Hematopoietic multipotent progenitor cell treated with erythropoietin and hydrocortisone succinate and interleukin-3 and kit ligand, for 8 days (in vitro differentiated cells): ENCODE measurements around the gene NMNAT2.
"Not testable (repeated sequence)": the region's sequence is repeated elsewhere in the genome, so short reads cannot be mapped to it uniquely, and the experiment has no call there.

Experiments used
- DNase-seq: peaks from one replicate; pipeline ENCODE4 v3.0.0-alpha.2; 2015

NMNAT2 gene

DNA sequence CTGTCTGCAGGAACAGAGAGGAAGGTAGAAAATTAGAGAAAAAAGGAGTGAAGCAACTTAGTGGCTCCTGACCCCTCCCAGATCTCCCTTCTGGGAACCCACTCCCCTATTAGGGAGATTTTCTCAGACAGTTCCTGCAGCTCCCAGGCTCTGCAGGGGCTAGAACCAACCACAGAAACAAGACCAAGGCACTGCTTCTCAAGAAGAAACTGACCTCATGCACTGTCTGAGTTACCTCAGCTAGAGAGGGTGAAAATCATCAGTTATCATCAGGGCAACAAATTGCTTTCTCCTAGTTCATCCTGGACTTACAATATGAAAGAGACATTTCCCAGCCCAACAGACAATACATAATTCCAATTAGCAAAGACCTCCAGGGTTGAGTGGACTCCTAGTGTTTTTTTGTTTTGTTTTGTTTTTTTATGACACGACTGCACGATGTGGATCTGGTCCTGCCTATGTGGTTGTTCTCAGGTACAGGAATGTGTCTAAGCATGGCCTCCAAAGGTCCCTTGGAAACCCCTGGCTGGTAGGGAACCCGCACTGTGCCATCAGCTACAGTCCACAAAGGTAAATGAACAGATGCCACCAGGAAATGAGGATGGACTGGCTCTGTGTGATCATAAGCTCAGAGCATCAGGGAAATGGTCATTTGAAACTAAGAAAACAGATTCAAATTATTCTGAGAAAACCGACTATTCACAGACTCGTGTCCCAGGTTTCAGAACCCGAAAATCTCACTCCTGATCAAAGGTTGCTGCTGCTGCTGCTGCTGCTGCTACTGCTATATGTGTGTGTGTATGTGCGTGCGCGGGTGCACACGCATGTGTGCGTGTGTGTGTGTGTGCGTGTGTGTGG, 166.8 kb downstream of the NMNAT2 start:
- DNase-seq = no peak

DNA sequence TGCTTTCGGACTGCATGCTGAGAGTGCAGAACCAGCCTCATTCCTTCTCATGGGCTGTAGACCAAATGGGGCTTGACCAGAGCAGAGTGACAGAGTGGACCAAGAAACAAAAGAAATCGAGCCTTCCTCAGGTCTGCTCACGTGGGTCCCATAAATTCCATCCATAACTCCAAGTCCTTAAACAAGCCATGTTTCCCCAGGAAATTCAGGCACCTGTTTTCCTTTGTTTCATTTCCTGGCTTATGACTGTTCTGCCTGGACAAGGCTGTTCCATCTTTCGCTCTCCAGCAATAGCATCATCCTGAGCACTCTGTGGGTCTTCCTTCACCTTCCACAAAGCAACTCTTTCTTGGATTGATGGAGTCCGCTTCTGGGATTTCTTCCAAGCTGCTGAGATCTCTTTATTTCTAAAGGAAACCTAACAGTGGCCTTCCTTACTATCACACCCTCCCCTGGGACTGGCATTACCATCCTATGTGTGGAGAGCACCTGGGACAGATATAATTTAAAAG, 168.2 kb downstream of the NMNAT2 start:
- DNase-seq = no peak

DNA sequence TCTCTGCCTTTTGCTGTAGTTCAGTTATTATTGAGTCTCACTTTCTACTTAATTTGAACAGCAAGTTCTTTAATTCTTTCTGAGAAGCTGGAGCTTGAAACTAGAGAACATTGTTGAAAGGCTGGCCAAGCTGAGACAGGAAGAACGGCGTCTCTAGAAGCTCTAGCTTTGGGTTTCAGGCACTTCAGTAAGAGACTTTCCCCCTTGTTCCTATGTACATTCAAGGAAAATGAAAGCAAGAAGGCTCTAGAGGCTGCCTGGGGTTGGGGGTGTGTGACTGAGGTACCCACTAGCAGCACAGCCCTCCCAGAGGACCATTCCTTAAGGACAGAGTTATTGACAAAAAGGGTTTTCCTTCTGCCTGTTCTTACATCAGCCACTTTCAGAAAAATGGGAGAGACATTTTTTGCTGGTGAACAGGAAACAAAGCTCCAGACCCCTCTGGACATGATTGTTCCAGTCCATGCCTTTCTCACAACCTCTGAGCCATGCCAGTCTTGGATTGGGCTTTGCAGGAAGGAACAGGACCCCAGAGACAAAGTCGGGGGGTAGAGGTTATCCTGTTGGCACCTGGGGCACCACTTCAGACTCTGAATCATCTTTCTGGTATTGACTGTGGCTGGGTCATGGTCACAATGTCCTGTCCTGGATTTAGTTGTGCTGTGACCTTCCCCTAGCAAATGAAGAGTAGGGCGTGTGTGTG, 169.0 kb downstream of the NMNAT2 start:
- DNase-seq = no peak

DNA sequence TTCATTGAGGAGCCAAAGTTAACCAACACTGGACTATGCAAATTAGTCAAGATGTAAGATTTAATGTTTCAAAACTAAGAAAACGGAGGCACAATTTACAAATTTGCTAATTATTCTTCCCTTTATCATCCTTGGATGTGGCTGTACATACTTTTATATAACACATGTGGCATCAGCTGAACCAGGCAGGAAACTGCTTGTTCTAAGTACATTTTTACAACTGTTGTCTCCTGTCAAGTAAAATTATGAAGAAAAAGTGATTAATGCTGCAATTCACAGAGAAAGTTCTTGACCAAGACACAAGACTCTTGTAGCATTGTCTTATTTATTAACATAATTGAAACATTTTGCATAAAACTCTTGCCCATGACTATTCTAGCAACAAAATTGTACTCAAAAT, 170.2 kb downstream of the NMNAT2 start:
- no peak for DNase-seq

DNA sequence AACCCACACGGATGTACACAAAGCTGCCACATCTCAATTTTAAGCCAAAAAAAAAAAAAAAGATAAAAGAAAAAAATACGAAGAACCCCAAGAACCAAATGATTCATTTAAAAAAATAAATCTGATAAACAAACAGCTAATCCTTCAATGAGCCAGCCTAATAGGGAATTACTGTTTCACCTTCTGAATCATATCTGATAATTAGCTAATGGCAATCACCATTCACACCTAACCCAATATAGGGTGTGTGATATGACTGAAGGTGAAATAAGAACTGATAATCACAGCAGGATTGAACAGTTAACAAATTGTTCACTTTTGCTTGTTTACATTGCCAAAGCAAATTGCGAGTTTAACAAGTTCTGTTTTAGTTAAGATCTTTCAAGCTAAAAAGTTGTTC, 170.7 kb downstream of the NMNAT2 start:
- DNase-seq = no peak

DNA sequence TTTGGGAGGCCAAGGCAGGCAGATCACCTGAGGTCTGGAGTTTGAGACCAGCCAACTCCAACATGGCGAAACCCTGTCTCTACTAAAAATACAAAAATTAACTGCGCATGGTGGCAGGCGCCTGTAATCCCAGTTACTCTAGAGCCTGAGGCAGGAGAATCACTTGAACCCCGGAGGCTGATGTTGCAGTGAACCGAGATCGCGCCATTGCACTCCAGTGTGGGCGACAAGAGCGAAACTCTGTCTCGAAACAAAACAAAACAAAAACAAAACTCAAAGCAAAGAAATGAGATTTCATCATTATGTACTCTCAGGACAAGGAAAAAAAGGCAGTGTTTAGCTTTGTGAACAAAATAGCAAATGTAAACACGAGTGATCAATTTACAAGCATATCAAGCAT, 171.1 kb downstream of the NMNAT2 start:
- DNase-seq = no peak

DNA sequence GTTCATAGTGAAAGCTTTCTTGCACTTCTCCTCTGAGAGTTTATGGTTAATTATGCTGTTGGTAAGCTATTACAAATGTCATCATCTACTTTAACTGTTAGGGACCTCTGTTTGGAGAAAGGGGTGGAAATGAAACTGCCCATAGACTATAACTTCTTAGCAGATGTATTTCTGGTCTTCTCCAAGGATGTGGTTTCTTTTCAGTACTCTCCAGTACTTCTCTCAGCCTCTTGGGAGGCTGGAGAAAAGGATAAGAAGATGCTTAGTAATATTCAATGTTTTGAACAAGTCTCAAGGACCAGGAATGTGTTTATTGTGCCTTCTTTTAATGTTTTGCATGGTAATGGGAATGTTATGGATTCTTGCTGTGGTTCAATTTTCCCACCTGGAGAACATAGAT, 171.7 kb downstream of the NMNAT2 start:
- no peak for DNase-seq

DNA sequence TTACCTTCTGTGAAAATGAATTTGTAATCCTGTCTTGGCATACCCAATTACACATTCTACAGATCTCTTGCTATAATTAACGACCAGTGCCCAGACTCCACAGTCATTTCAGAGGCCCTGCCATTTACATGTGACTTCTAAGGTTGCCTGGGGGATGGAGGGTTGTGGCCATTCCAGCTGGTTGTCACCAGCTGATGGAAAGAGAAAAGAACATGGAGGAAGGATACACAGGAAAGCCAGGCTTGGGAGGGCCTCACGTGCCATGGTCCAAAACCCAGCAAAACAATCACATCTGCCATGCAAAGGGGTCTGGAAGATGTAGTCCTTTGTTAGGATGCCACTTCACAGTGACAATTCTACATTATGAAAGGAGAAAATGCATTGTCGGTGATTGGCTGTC, 172.8 kb downstream of the NMNAT2 start:
- no peak for DNase-seq

DNA sequence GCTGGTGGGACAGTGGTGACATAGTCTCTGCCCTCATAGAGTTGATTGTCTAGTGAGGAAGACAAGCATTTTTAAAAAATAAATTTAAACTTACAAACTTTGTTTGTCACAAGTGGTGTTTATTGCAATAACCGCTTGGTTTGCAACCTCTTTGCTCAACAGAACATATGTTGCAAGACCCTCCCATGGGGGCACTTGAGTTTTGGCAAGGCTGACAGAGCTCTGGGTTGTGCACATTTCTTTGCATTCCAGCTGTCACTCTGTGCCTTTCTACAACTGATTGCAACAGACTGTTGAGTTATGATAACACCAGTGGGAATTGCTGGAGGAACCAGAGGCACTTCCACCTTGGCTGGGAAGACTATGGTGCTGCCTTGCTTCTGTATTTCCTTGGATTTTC, 173.7 kb downstream of the NMNAT2 start:
- DNase-seq = no peak

DNA sequence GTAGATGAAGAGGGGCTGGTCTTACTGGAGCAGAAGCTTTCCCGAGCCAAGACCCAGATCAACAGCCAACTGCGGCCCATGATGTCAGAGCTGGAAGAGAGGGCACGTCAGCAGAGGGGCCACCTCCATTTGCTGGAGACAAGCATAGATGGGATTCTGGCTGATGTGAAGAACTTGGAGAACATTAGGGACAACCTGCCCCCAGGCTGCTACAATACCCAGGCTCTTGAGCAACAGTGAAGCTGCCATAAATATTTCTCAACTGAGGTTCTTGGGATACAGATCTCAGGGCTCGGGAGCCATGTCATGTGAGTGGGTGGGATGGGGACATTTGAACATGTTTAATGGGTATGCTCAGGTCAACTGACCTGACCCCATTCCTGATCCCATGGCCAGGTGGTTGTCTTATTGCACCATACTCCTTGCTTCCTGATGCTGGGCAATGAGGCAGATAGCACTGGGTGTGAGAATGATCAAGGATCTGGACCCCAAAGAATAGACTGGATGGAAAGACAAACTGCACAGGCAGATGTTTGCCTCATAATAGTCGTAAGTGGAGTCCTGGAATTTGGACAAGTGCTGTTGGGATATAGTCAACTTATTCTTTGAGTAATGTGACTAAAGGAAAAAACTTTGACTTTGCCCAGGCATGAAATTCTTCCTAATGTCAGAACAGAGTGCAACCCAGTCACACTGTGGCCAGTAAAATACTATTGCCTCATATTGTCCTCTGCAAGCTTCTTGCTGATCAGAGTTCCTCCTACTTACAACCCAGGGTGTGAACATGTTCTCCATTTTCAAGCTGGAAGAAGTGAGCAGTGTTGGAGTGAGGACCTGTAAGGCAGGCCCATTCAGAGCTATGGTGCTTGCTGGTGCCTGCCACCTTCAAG, 174.8 kb downstream of the NMNAT2 start:
- no peak for DNase-seq

DNA sequence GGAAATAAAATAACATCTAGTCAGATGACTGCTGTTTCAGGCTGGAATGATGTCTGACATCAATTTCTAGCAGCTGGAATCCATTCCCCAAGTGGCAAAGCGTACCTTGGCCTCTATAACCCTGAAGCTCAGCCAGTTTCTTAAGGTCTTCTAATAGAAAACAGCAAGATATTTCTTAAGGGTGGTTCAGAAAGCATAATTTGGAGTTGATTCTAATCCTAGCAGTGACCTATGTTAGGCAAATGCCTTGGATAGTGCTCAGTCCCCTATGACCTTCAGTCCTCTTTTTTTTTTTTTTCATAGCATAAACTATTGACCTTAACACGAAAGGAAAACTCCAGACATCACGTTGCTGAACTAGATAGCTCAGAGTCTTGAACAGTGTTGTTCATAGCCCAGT, 175.6 kb downstream of the NMNAT2 start:
- DNase-seq = no peak

DNA sequence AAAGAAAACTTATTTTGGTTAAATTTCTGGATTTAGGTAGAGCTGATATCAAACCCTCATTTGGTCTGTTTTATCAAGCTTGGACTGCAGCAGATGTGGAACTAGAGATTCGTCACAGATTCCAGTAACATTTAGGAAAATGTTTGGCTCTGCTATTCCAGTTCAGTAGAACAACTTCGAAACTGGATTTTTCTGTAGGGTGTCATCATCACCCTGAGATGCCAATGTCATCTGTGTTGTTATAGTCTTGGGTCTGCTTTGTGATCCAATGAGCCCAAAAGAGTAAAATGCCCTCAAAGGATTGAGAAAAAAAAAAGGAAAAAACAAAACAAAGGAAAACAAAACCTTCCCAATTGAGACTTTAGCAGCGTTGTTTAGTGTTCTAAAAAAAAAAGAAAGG, 176.7 kb downstream of the NMNAT2 start:
- DNase-seq = no peak

DNA sequence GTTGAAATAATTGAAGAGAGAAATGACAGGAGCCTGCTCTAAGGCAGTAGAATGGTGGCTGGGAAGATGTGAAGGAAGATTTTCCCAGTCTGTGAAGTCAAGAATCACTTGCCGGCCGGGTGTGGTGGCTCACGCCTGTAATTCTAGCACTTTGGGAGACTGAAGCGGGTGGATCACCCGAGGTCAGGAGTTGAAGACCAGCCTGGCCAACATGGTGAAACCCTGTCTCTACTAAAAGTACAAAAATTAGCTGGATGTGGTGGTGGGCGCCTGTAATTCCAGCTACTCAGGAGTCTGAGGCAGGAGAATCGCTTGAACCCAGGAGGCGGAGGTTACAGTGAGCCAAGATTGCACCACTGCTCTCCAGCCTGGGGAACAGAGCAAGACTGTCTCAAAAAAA, 177.3 kb downstream of the NMNAT2 start:
- not testable (repeated sequence) for DNase-seq

DNA sequence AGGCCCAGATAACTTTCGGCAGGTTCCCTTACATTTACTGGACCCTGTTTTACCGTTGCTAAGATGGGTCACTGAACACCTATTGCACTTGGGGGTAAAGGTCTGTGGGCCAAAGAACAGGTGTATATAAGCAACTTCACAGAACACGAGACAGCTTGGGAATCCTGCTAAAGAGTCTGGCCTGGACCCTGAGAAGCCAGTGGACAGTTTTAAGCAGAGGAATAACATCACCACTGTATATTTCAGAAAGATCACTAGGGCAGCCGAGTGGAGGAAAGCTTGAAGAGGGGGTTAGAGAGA, 177.7 kb downstream of the NMNAT2 start:
- no peak for DNase-seq

DNA sequence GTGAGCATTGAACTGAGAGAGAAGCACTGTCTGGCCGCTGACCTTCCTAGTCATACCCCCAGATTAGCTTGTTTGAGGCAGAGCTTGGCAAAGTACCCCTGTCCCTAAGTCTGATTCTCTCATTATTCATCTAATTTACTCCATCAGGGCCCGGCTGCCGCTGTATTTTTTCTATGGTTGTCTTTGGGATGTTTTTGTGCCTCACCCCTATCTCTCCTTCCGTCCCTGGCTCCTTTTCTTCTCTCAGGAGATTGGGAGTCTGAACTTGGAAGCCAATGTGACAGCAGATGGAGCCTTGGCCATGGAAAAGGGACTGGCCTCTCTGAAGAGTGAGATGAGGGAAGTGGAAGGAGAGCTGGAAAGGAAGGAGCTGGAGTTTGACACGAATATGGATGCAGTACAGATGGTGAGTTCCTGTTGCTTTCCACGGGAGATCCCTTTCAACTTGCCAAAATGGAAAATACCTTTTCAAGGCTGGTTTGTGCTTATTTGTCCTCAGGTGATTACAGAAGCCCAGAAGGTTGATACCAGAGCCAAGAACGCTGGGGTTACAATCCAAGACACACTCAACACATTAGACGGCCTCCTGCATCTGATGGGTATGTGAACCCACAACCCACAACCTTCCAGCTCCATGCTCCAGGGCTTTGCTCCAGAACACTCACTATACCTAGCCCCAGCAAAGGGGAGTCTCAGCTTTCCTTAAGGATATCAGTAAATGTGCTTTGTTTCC, 178.2 kb downstream of the NMNAT2 start:
- DNase-seq = no peak

DNA sequence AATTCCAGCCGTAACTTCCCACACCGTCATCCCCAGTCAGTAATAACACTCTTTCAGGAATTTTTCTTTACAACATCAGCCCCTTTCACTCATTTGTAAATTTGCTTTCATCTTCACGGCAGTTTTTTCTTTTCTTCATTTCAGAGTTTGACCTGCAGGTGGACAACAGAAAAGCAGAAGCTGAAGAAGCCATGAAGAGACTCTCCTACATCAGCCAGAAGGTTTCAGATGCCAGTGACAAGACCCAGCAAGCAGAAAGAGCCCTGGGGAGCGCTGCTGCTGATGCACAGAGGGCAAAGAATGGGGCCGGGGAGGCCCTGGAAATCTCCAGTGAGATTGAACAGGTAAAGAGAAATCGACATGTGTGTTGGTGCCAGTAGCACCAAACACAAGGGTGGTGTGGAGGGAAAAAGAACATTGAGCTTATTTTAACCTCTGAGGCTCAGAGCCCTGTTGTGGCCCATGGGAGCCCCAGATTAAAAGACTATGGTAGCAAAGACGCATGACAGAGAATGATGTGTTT, 178.9 kb downstream of the NMNAT2 start:
- DNase-seq = no peak

DNA sequence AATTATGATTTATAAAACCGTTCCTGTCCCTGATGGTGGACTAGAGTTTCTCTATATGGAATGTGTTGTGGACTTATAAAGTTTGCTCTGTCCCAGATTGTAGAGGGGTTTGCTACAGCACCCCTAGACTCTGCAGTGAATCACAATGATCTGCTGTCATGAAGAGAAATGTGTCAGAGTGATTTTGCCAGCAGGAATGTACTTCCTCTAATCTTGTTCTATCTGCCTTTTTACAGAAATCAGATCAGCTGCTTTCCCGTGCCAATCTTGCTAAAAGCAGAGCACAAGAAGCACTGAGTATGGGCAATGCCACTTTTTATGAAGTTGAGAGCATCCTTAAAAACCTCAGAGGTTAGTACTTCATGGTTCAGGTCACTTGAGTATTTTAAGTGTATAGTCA, 180.1 kb downstream of the NMNAT2 start:
- no peak for DNase-seq

DNA sequence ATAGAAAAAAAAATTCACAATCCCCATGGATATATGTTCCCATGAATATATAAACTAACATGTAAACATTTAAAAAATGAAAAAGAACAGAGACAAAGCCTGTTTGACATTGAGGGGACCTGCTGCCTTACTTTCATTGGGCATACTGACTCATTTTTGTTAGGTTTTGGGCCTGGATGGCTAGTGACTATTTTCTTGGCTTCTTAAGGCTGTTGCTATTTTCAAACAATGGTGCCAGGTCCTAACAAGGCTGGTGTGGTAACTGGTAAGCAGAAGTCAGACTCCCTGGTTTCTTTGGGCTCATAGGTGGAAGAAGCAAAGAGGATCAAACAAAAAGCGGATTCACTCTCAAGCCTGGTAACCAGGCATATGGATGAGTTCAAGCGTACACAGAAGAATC, 181.1 kb downstream of the NMNAT2 start:
- no peak for DNase-seq

DNA sequence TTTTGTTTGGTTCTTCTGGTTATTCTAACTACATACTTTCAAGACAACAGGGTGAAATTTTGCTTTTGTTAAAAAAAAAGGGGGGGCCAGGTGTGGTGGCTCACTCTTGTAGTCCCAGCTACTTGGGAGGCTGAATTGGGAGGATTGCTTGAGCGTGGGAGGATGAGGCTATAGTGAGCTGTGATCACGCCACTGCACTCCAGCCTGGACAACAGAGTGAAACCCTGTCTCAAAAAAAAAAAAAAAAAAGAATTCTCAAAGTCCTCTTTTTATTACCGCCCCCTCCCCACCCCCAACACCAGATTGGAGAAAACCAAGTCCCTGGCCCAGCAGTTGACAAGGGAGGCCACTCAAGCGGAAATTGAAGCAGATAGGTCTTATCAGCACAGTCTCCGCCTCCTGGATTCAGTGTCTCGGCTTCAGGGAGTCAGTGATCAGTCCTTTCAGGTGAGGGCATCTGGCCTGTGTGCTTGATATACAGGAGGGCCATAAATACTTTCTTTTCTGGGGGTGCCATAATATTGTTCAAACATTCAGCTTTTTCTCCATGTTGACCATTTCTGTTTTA, 181.9 kb downstream of the NMNAT2 start:
- no peak for DNase-seq

DNA sequence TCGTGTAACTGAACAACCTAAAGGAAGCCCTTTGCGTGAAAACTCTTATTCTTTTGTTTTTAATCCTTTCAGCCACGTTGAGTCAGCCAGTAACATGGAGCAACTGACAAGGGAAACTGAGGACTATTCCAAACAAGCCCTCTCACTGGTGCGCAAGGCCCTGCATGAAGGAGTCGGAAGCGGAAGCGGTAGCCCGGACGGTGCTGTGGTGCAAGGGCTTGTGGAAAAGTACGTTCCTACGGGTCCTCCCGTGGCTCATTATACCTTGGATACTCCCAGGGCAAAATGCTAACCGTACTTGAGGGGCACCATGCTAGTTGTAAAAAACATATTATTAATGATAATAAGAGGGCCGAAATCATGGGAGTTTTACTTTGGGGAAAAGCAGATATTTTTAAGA, 182.7 kb downstream of the NMNAT2 start:
- no peak for DNase-seq

DNA sequence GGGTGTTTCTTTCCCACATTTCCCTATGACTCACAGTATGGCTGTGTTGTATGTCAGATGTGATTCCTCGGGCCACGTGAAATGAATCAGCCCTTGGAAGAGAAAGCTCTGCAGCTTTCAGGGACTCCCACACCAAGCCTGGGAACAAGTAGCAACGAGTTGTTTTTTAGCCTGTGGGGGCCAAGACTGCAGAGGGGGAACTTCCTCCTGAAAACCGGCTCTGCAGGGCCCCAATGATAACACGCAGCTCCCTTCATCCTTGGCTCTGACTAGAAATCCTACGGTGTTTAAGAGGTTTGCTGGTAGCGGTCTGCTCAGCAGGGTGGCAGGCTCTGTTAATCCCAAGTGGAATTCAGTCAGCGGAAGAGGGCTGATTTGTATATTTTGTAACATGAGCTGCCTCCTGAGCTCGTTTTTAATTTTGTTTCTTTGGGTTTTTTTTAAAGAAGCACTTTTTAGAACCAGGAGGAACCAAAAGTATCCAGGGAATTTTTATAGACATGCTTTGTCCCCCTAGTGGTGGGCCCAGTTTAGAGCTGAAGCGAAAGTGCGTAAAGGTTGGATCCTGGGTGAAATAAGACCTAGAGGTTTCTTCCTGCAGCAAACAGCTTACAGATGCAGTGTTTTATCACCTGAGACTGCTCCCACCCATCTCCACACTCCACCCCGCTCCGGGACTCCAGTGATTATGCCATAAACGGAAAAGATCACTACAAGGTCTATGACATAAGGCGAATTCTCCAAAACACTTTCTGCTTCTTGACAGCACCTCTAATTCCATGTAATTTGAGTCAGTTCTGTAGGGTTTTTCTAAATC, 183.3 kb downstream of the NMNAT2 start:
- DNase-seq = no peak
